Cardiac ventricle fibroblast (primary cell): ENCODE measurements around the gene POP4. TPM values are rescaled to one million over a fixed set of nuclear protein-coding genes. Genes with fewer than 3 reads are reported as not detected.

ENCODE experiments used
- total RNA-seq: library from RNA; depleted of rRNA; stranded (reverse); fragments of >200 nt; gene quantifications from 2 replicates; pipeline ENCODE4 v1.2.3, GENCODE V29; 2015

The POP4 gene, protein sequence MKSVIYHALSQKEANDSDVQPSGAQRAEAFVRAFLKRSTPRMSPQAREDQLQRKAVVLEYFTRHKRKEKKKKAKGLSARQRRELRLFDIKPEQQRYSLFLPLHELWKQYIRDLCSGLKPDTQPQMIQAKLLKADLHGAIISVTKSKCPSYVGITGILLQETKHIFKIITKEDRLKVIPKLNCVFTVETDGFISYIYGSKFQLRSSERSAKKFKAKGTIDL
- 26.0 and 36.2 TPM in 2 replicates for total RNA-seq

GRCh38 chr19:29605653-29606419 is at the start of gene POP4:
POP4 (plus strand) TSS chr19:29606283; CDS start chr19:29606319, 36 bp downstream.

DNA sequence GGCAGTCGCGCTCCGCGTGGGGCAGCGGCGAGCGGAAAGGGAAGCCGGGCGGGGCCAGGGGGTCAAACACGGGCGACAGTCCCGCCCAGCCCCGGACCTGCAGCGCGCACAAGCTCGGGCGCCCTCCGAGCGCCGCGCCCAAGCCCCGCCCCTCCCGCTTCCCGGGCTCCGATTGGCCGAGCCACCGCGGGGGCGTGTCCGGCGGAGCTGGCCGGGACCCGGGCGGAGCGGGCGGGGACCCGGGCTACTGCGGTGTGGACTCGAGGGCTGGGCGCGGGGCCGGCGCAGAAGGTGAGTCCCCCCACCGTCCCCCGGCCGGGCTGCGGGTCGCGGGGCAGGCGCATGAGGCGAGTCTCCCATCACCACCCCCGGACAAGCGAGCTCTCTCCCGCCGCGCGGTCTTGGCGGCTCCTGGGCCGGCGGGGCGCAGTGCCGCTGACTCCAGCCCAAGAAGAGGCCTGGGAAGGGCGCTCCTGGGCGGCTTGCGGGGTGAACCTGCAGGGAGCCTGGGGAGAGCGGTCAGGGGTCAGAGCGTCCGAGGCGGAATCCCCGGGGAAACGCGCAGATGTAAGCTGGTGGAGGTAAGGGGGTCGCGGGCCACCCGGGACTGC is 59.2 kb downstream of the POP4 start, which contains the start of gene PLEKHF1:
Gene PLEKHF1 (plus strand): TSS at position 247 of the 611 bp plus-strand sequence. CDS start 8,379 bp downstream, outside the sequence.

Other genes starting within 250 kb of the POP4 start
- not detected in 2 replicates for gene VSTM2B, start 80.3 kb upstream of the POP4 start, total RNA-seq
- 31.3 and 31.7 TPM in 2 replicates for gene PLEKHF1, start 59.2 kb downstream of the POP4 start, total RNA-seq
- gene C19orf12, start 109.0 kb downstream of the POP4 start, total RNA-seq: 19.2 and 20.3 TPM in 2 replicates
- gene CCNE1, start 205.7 kb downstream of the POP4 start, total RNA-seq: 1.8 and 3.5 TPM in 2 replicates